Stimulated activated CD4-positive, alpha-beta T cell treated with anti-CD3 and anti-CD28 coated beads, Interleukin-2, amount 100 ng/mL, for 4 hours (primary cell): ENCODE results near the gene LHFPL3.
"Not testable (repeated sequence)": the region's sequence is repeated elsewhere in the genome, so short reads cannot be mapped to it uniquely, and the experiment has no call there.

ENCODE experiments used
- DNase-seq: peaks from one replicate; pipeline ENCODE4 v3.0.0-alpha.2; 2020; ENCODE audit warnings: low read depth

The LHFPL3 gene

GRCh38 chr7:104595591-104595990 lies 267.2 kb downstream of the LHFPL3 start:
- not testable (repeated sequence) for DNase-seq

DNA sequence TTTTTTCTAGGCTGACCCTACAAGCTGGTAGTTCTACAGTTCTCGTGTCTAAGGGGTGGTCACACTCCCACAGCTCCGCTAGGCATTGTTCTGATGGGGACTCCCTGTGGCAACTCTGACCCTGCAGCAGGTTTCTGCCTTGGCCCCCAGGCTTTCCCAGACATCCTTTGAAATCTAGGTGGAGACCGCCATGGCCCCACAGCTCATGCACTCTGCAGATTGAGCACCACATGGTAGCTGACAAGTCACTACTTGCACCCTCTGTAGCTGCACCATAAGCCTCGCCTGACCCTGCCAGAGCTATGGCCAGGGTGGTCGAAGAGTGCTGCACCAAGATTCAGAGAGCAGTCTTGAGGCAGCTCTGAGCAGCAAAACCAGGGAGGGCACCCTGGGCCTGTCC lies 275.6 kb downstream of the LHFPL3 start:
- DNase-seq: no peak

DNA sequence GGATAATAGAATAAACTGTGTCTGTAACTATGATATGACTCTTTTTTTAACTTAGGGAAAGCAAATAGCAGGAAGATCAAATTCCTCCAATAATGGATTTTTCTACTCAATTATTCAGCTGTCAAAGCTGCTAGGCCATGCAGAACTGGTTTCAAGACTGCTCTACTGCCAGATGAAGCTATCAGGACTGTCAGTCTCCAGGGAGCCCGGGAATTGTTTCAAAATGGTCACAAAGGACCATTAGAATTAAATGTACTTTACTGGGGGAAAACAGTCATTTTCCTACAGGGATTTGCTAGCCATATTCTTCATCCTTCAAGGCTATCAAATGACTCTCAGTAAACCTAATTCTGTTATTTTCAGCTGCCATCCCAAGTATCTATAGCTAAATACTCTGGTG lies 276.3 kb downstream of the LHFPL3 start:
- no peak for DNase-seq

DNA sequence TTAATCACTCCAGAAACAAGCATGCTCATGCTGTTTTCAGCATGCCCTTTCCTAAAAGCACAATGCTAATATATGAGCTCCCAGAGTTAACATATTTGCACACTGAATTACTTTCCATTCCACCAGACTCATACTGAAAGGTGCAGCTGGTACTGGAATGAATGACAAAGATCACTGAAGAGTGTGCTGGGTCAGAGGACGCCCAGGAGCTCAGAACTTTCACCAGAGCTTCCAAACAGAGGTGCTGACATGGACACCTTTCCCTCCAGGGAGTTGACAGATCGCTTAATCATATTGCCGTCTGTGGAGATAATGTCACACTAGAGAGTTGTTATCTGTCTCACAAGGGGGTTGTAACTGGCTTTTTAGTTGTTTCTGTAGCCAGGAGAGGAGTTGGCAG lies 292.9 kb downstream of the LHFPL3 start:
- DNase-seq: no peak

GRCh38 chr7:104625956-104626355 lies 297.6 kb downstream of the LHFPL3 start:
- DNase-seq: no peak

DNA sequence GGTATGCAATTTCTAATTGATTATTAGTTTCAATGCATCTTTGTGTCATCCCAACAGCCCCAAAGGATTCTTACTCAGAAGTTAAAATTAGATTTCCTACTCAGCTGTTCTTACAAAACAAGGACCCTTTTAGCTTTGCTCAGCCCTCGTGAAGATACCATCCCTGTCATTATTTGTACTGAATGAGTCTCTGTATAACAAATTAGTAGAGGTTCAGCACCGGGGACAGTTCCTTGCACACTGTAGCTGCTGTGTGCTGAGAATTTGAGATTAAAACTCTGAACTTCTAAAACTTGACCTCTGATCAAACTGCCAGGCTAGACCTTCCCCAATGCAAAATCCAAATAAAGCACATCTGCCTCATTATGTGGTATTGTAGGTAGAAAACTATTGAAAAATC lies 299.1 kb downstream of the LHFPL3 start:
- DNase-seq: no peak

GRCh38 chr7:104628017-104628416 lies 299.6 kb downstream of the LHFPL3 start:
- no peak for DNase-seq

- DNase-seq: no peak
These were observed 301.0 kb downstream of the LHFPL3 start for GRCh38 chr7:104629408-104629807.

DNA sequence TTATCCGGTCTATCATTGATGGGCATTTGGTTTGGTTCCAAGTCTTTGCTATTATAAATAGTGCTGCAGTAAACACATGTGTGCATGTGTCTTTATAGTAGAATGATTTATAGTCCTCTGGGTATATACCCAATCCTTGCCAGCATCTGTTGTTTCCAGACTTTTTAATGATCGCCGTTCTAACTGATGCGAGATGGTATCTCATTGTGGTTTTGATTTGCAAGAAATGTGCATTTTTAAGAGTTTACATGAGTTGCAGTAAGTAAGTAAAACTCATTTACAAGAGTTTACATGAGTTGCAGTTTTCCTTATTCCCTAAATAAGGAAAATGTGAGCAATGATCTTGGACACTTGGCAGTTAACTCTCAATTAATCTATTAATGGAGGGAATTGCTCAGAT lies 312.1 kb downstream of the LHFPL3 start:
- DNase-seq: no peak

DNA sequence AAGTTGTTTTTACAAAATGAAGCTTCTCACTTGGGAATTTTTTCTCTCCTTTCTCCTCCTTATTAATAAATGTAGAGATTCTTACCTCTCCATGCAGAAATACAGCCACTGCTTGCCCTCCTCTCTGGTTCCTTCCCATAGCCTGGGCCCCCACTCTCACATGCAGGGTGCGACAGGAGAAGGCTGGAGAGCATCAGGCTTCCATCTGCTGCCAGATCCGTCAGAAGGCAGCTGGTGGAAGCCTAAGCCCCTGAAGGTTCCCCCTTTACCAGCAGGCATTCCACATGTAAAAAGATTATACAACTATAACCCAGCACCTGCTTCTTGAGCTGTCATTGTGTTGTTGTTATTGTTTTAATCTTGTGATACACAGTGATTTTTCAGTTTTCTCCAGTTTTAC lies 314.2 kb downstream of the LHFPL3 start:
- no peak for DNase-seq

DNA sequence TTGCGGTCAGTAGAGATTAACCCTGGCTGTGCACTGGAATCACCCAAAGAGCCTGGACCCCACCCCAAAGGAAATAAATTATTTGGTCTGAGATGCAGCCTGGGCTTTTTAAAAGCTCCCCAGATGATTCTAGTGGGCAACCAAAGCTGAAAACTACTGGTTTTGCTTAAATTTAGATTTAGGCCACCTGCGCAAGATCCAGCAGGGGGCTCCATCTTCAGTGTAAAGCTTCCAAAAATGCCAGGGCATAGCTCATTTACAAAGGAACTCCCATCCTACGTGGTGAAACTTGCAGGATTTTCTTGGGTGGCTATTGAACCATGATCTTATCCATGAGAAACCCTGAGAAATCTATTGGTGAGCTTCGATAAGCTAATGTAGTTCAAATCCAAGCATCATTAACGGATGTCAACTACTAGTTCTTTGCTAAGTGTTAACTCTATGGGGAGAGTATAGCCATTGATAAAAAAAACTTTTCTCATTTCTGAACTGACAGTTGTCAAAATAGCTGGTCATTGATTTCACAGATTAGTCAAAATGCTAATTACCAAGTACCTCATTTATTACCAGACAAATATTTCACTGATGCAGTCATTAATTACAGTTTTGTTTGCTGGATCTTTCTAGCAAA lies 315.3 kb downstream of the LHFPL3 start:
- DNase-seq: no peak

DNA sequence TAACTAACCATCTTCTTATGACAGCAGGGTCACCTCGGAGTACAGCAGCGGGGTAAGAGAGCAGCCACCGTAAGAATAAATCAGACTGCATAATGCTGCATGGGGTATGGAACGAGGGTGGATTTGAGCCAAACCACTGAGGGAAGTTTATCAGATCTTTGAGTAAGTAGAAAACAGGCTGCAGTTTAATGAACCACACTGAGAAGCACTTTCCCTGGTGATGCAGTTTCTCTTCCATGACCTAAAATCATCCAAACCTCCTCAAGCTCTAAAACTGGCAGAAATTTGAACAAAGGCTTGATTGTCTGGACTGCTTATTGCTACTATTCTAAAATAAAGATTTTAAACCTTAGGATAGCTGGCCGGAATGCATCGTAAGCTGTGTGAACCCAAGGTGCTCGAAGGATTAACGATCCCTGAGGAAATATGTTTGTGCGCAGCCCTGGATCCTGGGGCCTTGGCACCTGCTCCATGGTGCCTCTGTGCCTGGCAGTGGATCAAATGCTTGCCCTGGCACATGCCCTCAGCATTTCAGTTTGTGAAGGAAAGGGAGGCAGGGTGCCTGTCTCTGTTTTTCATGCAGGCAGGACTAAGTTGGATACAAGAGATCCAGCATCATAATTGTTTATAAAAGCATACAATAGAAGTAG lies 322.7 kb downstream of the LHFPL3 start:
- DNase-seq: no peak

GRCh38 chr7:104652434-104652833 lies 324.0 kb downstream of the LHFPL3 start:
- DNase-seq: no peak

GRCh38 chr7:104652865-104653264 lies 324.5 kb downstream of the LHFPL3 start:
- DNase-seq: no peak

DNA sequence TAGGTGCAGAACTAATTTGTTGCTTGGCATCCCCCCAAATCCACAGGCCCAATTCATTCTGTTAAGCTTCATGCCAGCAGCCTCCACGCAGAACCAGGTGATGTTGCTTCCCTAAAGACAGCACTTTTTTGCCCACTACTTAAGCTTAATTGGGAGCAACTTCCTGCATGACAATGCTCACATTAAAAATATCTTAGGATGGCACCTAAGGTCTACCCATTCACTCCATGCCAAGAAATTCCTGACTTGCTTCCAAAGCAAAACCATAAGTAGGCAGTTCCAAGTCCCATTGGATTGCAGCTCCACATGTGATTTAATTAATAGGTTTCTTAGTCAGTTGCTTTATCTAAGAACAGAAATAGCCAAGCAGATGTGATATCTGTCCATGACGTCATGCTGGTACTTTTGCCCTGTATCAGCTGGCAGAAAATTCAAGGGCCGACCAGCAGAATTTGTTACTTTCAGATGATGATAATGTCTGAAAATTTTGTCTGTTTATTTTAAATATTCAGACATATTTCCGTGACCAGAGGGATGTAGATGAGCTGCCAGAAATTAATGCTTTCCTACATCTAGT lies 325.5 kb downstream of the LHFPL3 start:
- DNase-seq: no peak

DNA sequence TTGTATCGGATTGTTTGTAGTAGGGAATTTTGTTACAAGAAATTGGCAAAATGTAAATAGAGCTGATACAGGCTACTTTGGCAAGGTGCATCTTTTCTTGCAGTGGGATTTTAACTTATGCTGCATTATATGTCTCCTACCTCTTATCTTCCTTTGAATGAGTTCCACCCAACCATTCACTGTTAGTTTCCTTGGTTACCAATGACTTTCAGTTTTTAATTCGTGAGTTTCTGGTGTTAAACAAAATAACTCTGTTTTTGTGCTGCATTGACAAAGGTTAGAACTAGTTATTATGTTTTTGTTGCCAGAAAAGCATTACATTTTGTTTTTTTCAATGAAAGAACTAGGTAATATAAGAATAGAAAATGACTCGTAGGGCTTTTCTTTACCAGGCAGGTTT lies 327.2 kb downstream of the LHFPL3 start:
- no peak for DNase-seq

DNA sequence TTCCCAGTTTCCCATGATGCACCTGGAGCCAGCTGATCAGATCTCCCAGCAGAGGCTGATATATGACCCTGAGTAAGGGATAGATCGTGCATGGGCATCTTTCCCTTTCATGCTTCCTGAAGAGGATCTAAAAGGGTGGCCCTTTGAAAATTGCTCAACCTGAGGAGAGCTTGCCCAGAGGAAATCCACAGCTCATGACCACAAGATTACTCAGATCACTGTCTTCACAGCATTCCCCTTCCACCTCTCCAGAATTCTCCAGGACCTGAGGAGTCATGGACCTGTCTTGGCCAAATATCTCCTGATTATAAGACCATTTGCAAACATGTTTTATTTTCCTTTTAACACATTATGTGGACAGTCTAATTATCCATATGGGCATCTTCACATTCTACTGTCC lies 328.1 kb downstream of the LHFPL3 start:
- DNase-seq: no peak

DNA sequence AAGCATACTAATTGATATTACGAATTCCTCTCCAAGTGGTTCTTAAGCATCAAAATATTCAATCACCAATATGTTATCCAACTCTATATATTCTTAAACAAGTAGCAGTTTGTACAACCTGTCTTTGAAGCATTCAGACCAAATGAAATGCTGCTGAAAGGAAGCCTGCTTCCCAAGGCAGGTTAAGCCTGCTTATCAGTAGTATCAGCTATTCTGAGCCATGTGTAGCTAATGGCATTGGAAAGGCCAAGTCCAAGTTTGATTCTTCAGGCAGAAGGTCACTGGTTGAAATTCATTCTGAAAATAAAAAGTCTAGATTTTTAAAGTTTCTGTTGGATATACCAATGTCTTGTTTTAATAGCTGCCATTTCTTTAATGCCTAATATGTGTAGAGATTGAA lies 328.7 kb downstream of the LHFPL3 start:
- no peak for DNase-seq

DNA sequence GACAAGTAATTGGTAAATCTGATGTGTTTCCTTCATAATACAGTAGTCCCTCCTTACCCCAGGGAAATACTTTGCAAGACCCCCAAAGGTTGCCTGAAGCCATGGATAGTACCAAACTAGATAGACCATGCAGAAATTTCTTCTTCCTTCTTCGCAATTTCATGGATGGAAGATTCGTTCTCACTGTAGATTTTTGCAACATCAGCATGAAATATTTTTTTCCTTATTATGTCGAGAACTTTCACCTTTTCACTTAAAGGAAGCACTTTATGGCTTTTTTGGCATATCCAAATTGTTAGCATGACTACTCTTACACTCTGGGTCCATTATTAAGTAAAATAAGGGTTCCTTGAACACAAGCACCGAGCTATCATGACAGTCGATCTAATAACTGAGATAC lies 333.2 kb downstream of the LHFPL3 start:
- DNase-seq: no peak

- no peak for DNase-seq
These were observed 336.2 kb downstream of the LHFPL3 start for GRCh38 chr7:104664648-104665047.

DNA sequence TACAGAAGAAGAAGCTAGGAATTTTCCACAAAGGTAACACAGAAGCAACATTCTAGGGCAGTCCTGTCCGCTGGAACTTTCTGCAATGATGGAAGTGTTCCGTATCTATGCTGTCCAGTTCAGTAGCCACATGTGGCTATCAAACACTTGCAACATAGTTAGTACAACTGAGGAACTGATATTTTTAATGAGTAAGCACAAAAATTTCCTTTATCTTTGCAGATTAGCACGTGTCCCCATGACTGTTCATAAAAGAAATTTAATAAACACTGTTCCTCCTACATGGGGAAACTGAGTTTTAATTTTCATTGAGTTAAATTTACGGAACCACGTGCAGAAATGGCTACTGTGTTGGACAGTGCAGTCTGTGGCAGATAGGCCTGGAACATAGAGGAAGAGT lies 349.2 kb downstream of the LHFPL3 start:
- DNase-seq: no peak

DNA sequence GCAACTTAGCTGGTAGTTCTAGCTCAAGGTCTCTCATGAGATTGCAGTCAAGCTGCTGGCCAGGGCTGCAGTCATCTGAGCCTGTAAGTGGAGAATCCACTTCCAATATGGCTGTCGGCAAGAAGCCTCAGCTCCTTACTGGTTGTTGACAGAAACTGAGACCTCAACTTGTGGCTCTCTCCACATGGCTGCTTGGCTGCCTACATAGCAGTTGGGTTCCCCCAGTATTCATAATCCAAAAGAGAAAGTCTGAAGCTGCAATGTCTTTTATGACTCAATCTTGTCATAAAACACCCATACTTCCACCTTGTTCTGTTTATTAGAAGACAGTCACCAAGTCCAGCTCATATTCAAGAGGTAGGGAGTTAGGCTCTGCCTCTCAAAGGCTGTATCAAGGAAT lies 350.7 kb downstream of the LHFPL3 start:
- DNase-seq: no peak

- DNase-seq: no peak
These were observed 357.9 kb downstream of the LHFPL3 start for GRCh38 chr7:104686286-104686685.

- DNase-seq: no peak
These were observed 366.3 kb downstream of the LHFPL3 start for GRCh38 chr7:104694710-104695109.
